Right lobe of liver (tissue), 6 donors: ENCODE results near the gene MACF1. TPM values are rescaled to one million over a fixed set of nuclear protein-coding genes. Genes with fewer than 3 reads are reported as not detected.
A peak's percentile ranks its signal among the peaks of the same experiment; 100 is the strongest.
"Not testable (repeated sequence)": the region's sequence is repeated elsewhere in the genome, so short reads cannot be mapped to it uniquely, and the experiment has no call there.

ENCODE experiments used
- ATAC-seq, 4 donors: fragments of 200-7000 bp; cut with Tn5 transposase; one replicate each; pipeline ENCODE4 v1.9.1; 2020; ENCODE audit warnings: mild to moderate bottlenecking in 4 of 4, moderate library complexity in 4 of 4
- DNase-seq, 3 donors: peaks; one replicate each; pipeline ENCODE4 v3.0.0-alpha.2; 2020
- H3K27ac ChIP-seq, 3 donors: fragments of 200-600 bp; one replicate each; pipeline ENCODE4 v1.8.0; 2022
- H3K27me3 ChIP-seq, 2 donors: fragments of 200-600 bp; one replicate each; pipeline ENCODE4 v1.8.0; 2022
- H3K36me3 ChIP-seq, 4 donors: fragments of 200-600 bp; sonication (generic) in 1 of 4; one replicate each; pipeline versions ENCODE4 v1.5.1 to v1.8.0; 2017 to 2022; ENCODE audit warnings: control low read depth in 1 of 4
- H3K4me1 ChIP-seq, 4 donors: fragments of 200-600 bp; sonication (generic) in 1 of 4; one replicate each; pipeline versions ENCODE4 v1.5.1 to v1.8.0; 2017 to 2022; ENCODE audit warnings: control low read depth in 1 of 4
- H3K4me3 ChIP-seq, 3 donors: fragments of 200-600 bp; one replicate each; pipeline ENCODE4 v1.8.0; 2022
- H3K9me3 ChIP-seq, 4 donors: fragments of 200-600 bp; sonication (generic) in 1 of 4; one replicate each; pipeline versions ENCODE4 v1.5.1 to v1.8.0; 2017 to 2022; ENCODE audit warnings: control low read depth in 1 of 4
- CTCF ChIP-seq, 4 donors: fragments of 200-600 bp in 3 of 4; fragments of 450-650 bp in 1 of 4; IDR thresholded peaks; one replicate each; pipeline versions ENCODE4 v1.5.1 to v1.8.0; 2016 to 2022; ENCODE audit warnings: antibody characterized with exemption in 4 of 4, mild to moderate bottlenecking in 2 of 4
- POLR2A ChIP-seq: fragments of 450-650 bp; IDR thresholded peaks from one replicate; pipeline ENCODE4 v1.6.1; 2017; ENCODE audit warnings: antibody characterized with exemption, mild to moderate bottlenecking
- WGBS: methylation state at CpG from one replicate; pipeline ENCODE4 v1.1.6; 2018; ENCODE audit warnings: low coverage, low lambda C conversion rate; ENCODE audit not compliant: insufficient coverage; ENCODE audit errors: missing lambda C conversion rate; 5-methylcytosine and 5-hydroxymethylcytosine counted together
- intact Hi-C, 2 donors: fragments of 100-400 bp; cut with DNase I; formaldehyde crosslinking; loops; one replicate each; pipeline versions ENCODE4 v1.11.2 to v1.14.1; 2022
- total RNA-seq, 6 experiments: library from RNA; depleted of rRNA in 2 of 6; stranded (reverse); fragments of >200 nt in 2 of 6; fragmentation: NEBNext Ultra II Directional in 3 of 6; extraction: Animal tissue kit (Norgen Biotek cat#: 25700) in 3 of 6; gene quantifications; one replicate each; pipeline versions ENCODE4 v1.1.0 to v1.2.4, GENCODE V29; 2016 to 2023
- donor health status: DM: no; HTN: yes; CAD: no.
- donor health status: DM: no; HTN: no; CAD: no.
- donor health status: DM: no; HTN: no; CAD: no.
- donor health status: DM: no; HTN: yes; CAD: no.
- donor health status: DM: no; HTN: yes; CAD: no.

MACF1 gene
- total RNA-seq, 6 experiments from 2014 or later, result 78.4 to 141 (median 100) TPM

- DNase-seq (no peak), ATAC-seq (no peak)
- intact Hi-C loops, result no loop called here
- Histone ChIP-seq H3K9me3 (no peaks in the 10 kb centered on the region), H3K4me1 (no peaks in the 10 kb centered on the region), H3K27me3 (no peaks in the 10 kb centered on the region), H3K4me3 (no peak overlapping the region), H3K27ac (no peak overlapping the region), H3K36me3 (peaks cover 23 to 94% (median 54%) of the 10 kb centered on the region in 4 donors)
- WGBS, result 80% methylated on average over 1 of the region's 1 CpG
- no peak for TF ChIP-seq POLR2A
- TF ChIP-seq CTCF (IDR thresholded peaks at IDR 0.05), result no peak
Observed at GRCh38 chr1:39462074-39462473, 257.6 kb downstream of the MACF1 start.

- no peaks in the 10 kb centered on the region for H3K4me1 ChIP-seq
- intact Hi-C loops, result no loop called here
- H3K9me3 ChIP-seq, result no peaks in the 10 kb centered on the region
- H3K4me3 ChIP-seq, result no peak overlapping the region
- peaks cover 12 to 83% (median 39%) of the 10 kb centered on the region in 4 donors for H3K36me3 ChIP-seq
- ATAC-seq, result no peak
- WGBS, result 74% methylated on average over 3 of the region's 3 CpGs
- H3K27ac ChIP-seq, result no peak overlapping the region
- no peaks in the 10 kb centered on the region for H3K27me3 ChIP-seq
- TF ChIP-seq POLR2A, result no peak
- no peak for TF ChIP-seq CTCF (IDR thresholded peaks at IDR 0.05)
- DNase-seq, result no peak
Observed at GRCh38 chr1:39466413-39467107, 262.1 kb downstream of the MACF1 start.

GRCh38 chr1:39467108-39467720 is 262.7 kb downstream of the MACF1 start:
- H3K4me3 ChIP-seq, DNase-seq, intact Hi-C loops, H3K27ac ChIP-seq, ATAC-seq, H3K9me3 ChIP-seq, H3K27me3 ChIP-seq, H3K4me1 ChIP-seq: not testable (repeated sequence)
- peaks cover 5 to 83% (median 36%) of the 10 kb centered on the region in 4 donors for H3K36me3 ChIP-seq
- WGBS, result 78% methylated on average over 16 of the region's 16 CpGs

GRCh38 chr1:39469150-39469549 is 264.7 kb downstream of the MACF1 start:
- ATAC-seq (peak in 2 of 4 donors; percentile 47 to 48), DNase-seq (no peak)
- 56% methylated on average over 3 of the region's 3 CpGs for WGBS
- Histone ChIP-seq H3K36me3 (peaks cover 0 to 77% (median 26%) of the 10 kb centered on the region in 4 donors), H3K4me1 (no peaks in the 10 kb centered on the region), H3K9me3 (no peaks in the 10 kb centered on the region), H3K27me3 (no peaks in the 10 kb centered on the region), H3K27ac (no peak overlapping the region), H3K4me3 (no peak overlapping the region)
- intact Hi-C loops, result no loop called here
- TF ChIP-seq POLR2A (no peak), CTCF (IDR thresholded peaks at IDR 0.05) (no peak)

GRCh38 chr1:39470040-39470439 is 265.5 kb downstream of the MACF1 start:
- TF ChIP-seq CTCF (IDR thresholded peaks at IDR 0.05), result no peak
- no peak for TF ChIP-seq POLR2A
- H3K36me3 ChIP-seq, result peaks cover 0 to 79% (median 21%) of the 10 kb centered on the region in 4 donors
- no peak for ATAC-seq
- no peak for DNase-seq
- no peak overlapping the region for H3K4me3 ChIP-seq
- H3K27me3 ChIP-seq, result no peaks in the 10 kb centered on the region
- intact Hi-C loops, result no loop called here
- H3K4me1 ChIP-seq, result no peaks in the 10 kb centered on the region
- H3K9me3 ChIP-seq, result no peaks in the 10 kb centered on the region
- no peak overlapping the region for H3K27ac ChIP-seq
